CD1c-positive myeloid dendritic cell (primary cell): ENCODE data around the gene PADI2.
"Not testable (repeated sequence)": the region's sequence is repeated elsewhere in the genome, so short reads cannot be mapped to it uniquely, and the experiment has no call there.

ENCODE experiments used
- DNase-seq: peaks from one replicate; pipeline ENCODE4 v3.0.0-alpha.2; 2016; ENCODE audit errors: extremely low spot score

The PADI2 gene

DNA sequence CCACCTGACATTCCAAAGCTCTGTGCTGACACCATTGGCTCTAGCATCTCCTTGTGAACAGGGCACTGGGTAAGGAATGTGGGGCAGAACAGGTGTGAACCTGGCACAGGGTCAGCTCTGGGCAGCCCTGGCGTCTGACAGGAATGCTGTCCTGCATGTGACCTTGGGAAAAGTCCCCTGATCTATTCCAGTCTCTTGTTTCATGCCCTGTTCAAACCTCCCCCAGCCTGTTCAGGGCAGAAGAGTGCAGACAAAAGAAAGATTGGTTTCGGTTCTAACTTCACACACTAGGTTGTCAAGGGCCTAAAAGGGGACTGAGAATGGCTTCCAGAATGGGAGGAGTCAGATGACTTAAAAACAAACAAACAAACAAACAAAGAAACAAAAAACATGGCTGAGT is 37.8 kb downstream of the PADI2 start:
- DNase-seq: no peak

DNA sequence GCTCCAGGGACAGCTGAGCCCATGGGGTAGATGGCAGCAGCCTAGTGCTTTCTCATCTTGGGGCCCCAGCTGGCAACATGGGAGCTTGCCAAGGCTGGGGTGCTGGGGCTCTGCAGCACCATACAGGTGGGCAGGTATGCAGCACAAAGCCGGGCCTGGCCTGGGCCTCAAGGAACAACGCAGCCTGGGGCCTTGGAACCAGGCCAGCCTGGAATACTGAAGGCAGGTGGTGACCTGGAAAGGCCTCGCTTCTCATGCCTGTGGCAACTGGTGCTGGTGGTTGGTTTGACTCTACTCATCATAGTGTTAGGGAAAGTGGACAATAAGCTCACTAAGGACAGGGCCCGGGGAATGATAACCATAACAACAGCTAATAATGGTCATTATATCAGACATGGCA is 38.4 kb downstream of the PADI2 start:
- no peak for DNase-seq

DNA sequence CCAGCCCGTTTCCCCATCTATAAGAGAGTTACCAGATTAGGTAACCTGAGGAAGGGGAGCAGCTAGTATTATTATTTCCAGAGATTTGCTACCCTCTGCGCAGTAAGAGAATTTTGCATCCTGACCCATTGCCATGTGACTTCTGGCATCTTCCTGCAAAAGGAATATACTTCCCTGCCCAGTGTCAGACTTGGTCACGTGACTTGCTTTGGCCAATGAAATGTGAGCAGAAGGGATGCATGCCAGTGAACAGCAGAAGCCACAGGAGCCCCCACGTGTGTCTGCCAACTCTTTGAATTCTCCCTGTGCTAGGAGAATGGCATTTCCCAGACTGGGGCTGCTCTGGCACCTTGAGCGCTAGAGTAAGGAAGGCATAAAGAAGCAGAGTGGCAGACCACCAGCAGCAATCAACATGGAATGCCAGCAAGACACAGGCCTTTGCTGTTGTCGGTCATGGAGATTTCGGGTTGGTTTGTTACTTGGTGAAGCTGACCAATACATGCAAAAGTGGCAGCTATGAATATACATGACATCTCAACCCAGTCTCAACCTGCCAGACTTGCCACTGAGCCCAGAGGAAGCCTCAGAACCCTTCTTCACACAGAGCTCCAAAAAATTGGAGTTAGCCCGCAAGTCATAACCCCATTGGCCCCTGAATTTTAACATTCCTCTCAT is 39.0 kb downstream of the PADI2 start:
- no peak for DNase-seq

DNA sequence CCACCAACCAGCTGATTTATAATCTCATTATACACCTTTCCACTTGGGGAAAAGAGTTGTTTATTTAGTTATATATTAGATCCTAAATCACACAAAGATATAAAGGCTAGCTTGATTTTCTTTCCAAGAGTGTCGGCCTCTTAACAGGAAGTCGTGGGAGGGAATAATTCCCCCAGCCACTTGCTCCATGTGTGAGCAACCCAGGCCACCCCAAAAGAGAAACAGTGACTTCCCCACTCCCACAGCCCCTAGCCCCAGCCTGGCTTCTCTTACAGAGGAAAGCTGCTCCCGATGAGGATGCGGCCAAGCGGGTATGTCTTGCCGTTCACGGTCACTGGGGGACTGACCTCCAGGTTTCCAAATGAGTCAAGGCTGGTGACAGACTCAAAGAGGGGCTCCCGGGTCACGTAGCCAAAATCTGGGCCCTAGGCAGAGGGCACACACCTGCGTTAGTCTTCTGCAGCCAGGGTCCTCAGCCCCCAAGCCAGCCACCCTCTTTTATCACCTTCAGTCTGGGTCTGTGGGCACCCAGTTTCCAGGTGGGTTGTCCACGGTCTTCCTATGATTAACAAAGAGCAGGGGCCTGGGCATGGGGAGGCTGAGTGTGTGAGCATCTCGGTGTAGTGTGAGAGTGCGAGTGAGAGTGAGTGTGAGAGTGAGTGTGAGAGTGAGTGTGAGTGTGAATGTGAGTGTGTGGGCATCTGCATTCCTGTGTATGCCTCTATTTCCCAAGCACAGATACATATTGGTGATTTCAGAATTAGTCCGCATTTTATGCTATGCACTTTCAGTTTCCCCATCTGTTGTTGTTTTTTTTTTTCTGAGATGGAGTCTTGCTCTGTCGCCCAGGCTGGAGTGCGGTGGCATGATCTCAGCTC is 40.0 kb downstream of the PADI2 start:
- peak; percentile 36 for DNase-seq

DNA sequence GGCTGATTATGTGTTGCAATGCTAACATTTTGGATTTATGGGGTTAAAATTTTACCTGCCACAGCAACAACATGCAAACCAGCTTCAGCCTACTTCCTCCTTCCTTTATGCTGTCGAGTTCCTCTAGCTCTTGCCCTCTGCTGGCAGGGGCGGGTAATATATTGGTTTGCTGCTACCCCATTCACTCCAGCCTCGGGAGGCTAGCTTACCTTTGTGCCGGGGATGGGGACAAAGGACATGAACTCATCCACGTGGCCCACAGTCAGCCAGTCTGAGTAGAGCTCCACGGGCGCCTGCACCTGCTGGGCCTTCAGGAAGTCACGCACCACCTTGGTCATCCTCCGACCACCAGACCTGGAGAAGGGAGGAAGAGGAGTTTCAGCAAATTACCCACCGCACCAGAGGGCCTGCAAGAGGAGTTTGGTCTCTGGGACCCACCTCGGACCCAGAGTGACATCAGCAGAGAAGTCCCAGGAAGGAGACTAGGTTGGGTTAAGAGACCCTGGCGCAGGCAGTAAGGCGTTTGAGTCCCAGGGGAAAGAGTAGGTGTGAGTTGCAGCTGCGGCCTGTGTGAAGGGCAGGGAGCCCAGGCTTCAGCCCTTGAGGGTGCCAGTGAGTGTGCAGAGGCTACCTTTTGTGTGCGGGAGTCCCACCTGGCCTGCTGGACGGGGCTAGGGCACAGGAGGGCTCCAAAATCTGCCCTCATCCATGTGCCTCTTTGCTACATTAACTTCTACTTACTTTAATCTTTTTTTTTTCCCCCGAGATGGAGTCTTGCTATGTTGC is 43.6 kb downstream of the PADI2 start:
- DNase-seq: peak; percentile 58

DNA sequence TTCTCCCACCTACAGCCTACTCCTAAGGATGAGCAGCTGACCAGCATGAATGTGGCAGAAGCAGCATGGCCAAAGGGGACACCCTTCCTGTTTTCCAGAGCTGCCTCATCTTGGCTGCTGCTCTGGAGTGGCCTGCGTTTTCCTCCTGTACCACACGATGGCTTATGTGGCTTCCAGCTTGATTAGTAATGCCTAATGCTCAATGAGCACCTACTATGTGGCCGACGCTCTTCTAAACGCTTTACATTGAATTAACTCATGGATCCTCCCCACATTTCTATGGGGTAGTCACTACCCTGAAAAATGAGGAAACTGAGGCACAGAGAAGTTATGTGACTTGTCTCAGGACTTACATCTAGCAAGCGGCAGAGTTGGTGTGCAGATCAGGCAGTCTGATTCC is 47.5 kb downstream of the PADI2 start:
- no peak for DNase-seq

DNA sequence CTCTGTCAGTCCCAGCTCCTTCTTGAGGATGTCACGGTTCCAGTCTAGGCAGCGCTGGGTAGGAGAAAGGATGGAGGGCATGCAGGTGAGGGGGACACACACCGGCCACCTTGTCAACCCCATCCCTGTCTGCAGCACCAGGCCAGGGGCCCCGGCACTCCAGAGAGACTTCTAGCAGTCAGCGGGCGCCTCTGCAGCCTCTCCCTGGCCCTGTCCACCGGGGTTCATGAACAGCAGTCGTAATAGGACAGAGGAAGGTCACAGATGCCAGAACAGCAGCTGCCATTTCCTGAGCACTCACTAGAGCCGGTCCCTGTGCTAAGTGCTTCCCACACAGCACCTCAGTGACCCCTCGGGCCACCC is 49.1 kb downstream of the PADI2 start:
- DNase-seq: no peak

DNA sequence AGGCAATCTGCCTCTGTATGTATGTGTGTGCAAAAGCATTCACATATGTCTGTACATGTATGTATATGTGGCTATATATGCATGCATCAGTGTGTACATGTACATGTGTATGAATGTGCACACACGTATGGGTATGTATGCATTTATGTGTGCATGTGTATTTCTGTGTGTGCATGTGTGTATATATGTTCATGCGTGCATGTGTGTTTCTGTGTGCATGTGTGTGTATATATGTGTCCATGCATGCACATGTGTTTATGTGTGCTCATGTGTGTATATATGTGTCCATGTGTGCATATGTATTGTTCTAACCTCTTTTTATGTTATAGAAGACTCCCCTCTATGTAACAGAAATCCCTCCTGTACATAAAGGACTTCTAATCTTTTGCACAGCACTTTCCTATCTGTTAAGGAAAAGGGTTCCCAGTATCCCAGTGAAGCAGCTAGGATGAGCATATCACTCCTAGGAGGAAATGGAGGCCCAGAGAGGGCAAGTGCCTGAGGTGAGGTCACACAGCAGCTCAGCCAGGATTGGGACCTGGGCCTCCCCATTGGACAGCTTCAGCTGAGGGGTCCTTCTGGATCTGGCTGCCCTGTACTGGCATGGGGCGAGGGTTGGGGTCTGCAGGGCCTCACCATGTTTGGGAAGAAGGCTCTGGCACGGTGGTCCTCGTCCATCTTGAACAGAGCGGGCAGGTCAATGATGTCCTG is 49.6 kb downstream of the PADI2 start:
- DNase-seq: no peak

DNA sequence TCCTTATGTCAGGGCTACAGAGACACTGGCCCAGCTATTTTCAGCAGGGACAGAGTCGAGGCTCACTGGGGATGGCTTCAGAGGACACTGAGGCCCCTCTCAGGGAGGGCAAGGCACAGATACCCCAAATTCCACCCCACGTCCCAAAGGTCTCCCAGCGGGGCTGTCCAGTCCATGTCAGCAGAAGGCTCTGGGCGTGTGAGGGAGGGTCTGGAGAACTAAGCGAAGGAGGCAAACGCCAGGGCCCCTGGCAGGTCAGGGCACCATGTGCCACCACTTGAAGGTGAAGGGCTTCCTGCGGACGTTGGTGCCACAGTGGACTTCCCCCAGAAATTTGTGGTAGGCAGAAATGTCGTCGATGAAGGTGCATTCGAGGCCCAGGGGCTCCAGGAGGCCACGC is 50.5 kb downstream of the PADI2 start:
- DNase-seq: no peak

DNA sequence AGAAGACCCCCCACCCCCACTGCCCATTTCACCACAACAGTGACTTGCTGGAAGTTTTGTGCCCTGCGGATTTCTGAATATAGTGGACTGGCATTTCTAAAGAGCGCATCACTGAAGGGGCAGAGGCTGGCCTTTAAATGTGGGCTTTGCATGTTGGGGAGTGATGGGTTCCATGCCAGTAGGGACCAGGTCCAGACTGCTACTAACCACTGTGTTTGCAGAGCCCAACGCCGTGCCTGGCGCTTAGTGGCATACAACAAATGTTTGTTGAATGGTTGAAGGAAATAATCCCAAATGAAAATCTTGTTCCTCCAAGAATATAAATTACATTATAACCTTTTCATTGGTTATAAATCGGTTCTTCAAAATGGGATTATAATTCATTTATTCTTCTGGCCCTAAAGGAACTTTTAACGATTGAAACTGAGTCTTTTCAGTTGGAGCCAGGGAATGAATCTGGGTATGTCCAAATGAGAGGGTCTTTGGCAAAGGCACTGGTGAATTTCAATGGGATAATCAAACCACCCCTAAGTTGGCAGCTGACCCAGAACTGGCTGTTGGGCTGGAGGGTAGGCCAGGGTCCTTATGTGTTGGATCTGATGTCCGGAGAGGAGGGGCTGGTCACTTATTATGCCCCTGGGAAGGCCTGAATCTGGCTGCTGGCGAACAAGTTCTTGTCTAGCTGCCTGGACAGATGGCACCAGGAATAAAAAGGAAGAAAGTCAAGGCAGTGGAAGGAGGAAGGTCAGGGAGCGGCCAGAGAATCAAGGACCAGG is 51.6 kb downstream of the PADI2 start:
- no peak for DNase-seq

DNA sequence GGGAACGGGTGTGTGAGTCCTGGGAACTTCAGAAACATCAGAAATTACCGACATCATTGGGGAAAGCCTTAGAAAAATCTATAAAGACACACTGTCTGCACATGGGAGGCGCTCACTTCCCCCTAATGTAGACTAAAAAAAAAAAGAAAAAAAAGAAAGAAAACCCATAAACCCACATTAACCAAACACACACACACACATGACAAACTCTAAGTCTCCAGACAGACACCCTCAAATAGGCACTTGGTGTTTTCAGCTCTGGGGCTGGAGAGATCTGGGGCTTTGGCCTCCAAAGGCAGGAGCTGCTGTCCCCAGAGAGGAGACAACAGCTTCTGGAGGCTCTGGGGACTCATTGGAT is 52.2 kb downstream of the PADI2 start:
- no peak for DNase-seq

DNA sequence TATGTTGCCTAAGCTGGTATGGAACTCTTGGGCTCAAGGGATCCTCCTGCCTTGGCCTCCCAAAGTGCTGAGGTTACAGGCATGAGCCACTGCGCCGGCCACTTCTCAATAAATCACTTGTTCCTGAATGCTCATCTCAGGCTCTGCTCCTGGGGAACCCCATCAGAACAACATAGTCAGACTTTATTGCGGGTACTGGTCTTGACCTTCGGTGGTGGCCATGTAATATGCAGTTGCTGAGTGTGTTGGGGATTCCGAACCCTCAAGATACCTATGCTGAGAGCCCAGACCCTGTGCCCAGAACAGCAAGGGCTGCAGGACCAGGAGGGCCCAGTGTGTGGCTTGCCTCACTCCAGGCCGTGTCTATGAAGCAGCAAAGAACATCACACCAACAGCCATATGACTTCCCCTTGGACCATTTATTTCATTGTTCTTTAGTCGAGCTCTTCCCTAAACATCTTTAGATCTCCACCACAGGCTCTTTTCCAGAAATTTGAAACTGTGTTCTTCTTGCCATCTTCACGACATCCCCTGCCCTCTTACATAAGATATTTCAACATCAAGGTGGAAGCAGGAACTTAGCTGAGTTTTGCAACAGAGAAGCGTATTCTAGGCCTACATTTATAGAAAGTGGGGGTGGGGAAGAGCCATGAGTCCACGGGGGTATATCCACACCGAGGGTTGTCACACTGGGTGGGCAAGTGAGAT is 52.7 kb downstream of the PADI2 start:
- DNase-seq: peak; percentile 68

DNA sequence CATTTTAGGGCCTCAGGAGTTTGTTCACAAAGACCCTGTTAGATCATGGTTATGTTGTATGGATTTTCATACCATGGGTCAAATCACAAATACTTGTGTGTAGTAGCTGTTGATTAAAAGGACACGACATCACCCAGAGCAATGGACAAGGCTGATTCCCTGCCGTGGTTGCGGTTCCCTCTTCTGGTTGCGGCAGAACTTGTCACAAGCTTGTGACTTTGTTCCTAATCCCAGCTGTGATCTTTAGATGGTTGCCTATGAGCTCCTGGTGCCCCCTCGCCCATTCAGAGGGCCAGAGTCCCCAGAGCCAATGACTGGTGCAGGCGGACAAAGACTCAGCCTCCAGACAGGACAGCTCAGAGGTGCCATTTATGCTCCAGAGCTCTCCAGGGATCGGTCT is 53.6 kb downstream of the PADI2 start:
- peak; percentile 70 for DNase-seq

DNA sequence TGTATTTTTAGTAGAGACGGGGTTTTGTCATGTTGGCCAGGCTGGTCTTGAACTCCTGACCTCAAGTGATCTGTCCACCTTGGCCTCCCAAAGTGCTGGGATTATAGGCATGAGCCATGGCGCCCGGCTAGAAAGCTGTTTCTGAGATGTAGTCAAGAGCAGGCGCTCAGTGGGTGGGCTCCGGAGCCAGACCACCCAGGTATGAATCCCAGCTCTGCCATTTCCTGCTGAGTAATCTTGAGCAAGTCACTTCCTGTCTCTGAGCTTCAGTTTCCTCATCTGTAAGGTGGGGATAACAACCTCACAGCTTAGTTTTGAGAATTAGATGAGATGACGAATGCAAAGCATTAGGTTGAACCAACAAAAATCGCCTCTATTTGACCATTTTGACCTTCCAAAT is 56.5 kb downstream of the PADI2 start:
- not testable (repeated sequence) for DNase-seq

DNA sequence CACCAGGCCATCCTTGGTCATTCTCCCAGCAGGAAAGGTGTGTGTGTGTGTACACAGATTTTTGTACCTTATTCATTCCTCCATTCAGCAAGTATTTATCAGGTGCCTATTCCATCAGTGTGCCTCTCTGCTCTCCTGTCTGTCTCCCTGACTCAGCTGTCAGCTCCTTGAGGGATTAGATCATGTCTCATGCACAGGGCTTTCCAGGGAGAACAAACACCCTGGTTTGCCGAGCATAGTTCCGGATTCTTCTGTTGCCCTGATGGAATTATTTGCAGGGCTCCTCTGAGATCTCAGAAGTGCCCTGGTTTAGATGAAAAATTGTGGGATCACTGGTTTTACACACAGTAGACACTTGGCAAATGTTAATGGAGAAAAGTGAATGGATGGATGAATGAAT is 57.4 kb downstream of the PADI2 start:
- DNase-seq: no peak

DNA sequence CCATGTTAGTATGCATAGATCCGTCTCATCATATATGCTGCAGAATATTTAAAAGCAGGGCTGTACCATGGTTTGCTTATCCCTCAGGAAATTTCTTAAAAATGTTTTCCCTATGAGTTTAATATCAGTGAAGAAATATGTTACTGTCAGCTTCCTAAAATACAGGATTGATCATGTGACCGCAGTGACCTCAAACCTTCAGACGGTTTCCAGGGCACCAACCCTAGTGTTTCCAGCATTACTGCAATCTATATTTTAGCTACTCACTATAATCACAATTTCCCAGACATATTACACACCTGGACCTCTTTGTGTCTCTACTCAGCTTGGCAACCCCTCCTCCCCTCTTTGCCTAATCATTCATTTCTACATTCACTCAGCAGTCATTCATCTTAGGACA is 57.8 kb downstream of the PADI2 start:
- peak; percentile 40 for DNase-seq

DNA sequence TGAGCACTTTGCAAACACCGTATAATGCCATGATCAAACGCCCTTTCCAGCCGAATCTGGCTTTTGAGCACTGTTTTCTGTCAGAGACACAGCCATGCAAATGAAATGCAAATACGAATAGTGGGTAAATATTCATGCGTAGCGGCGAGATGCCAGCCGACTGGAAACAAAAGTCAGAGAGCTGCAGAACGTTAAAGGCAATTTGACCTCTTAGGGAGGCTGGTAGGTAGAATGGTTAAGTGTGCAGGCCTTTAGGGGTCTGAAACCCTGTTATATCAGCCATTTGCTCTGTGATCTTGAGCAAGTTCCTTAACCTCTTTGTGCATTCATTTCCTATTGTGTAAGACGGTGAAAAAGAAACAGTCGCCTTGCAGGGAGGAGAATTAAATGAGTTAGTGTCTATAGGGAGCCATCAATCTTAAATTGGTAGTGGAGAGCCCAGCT is 58.9 kb downstream of the PADI2 start:
- DNase-seq: peak; percentile 42

DNA sequence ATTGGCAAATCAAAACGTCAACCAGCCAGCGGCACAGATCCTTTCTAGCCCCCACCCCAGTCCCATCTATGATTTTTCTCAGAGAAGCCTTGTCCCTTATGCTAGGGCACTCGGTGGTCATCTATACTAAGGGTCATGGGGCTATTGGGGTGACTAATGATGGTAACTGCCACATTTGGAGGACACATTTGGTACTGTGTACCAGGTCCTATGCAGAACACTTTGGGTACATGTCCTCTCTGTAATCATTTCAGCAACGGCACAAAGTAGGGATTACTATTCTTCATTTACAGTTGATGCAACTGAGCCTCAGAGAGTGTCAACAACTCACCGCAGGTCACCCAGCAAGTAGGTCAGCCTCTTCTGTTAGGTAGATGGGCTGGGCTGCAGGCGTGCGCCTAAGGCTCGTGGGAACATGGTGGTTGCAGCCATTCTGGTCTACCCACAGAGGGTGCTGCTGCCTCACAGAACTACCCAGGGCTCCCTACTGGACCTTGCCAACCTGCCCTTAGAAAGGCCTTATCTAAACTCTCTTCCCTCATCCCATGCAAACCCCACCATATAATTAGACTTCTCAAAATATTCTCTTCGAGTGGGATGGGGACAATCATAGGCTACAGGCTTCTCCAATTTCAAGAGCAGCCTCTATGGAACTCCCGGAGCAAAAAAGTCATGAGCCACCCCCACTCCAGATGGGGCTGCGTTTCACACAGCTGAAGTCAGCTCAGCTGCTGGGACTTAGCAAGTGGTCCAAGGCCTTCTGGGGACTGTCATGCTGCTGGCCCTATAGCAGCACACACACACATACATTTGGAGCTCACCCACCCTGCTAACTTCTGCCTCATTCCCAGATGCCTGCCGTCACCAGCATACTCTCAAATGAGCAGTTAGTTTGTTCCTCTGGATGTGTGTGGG is 59.6 kb downstream of the PADI2 start:
- DNase-seq: peak; percentile 77

DNA sequence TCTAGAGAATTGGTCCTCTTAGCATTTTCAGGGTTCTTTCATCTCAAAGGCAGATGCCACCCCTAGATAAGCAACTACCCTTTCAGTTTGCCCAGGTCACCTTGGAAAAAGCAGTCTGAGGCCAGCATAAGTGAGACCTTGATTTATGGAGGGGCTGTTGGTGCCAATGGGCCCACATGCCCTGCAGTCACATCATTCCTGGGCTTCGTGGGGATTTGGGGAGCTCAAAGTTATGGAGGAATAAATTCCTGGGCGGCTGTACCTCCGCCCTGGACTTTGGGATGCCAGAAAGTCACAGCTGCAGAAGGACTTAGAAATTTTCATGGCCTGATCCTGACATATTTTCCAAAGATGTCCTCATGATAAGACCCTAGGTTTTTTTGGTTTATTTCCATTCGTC is 62.7 kb downstream of the PADI2 start:
- DNase-seq: no peak

DNA sequence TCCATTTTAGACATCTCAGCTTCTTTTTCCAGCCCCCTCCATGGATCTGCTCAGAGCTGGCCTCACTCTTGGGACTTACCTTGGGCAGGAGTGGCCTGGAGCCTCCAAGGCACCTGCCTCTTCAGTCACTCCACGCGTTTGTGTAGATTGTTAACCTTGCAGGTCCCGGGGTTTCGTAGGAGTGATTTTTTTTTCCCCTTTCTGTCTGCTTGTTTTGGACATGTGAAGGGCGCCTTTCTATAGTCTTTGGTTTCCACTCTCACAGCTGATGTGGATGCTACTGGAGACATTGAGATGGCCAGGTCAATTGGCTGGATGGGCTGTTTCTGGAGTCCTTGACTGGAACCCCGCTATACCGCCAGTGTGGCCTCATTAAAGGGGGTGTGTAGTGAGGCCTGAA is 63.5 kb downstream of the PADI2 start:
- no peak for DNase-seq
